ENCODE data around the gene WDR1. TPM values are rescaled to one million over a fixed set of nuclear protein-coding genes. Genes with fewer than 3 reads are reported as not detected.

The WDR1 gene
- total RNA-seq, 4 donors from 2014 or later, result 353 to 530 (median 419) TPM

DNA sequence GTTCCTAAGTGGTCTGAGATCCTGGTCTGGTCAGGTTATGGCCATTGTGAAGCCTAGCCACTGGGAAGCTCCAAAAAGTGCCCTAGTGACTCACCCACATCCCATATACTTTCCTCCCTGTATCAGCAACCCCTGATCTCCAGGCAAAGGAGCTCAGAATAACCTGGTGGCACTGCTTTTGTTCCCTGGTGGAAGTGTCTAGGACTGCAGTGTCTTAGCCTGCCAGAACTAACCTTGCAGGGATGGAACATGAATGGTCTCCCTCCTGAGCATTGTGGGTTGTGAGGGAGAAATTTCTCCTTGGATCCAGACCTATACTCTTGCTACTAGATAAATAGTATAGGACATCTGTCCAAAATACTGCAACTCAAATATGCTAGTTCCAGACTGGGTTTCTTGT lies 27.9 kb upstream of the WDR1 start:
- Histone ChIP-seq H3K4me3 (no peak overlapping the region), H3K27me3 (peaks cover 2% of the 10 kb centered on the region), H3K4me1 (no peaks in the 10 kb centered on the region), H3K36me3 (no peaks in the 10 kb centered on the region), H3K27ac (no peak overlapping the region), H3K9me3 (no peaks in the 10 kb centered on the region)
- TF ChIP-seq POLR2A (IDR thresholded peaks at IDR 0.05) (no peak), POLR2AphosphoS5 (IDR thresholded peaks at IDR 0.05) (no peak), EP300 (IDR thresholded peaks at IDR 0.05) (no peak)
- TF ChIP-seq, protein P1, sequence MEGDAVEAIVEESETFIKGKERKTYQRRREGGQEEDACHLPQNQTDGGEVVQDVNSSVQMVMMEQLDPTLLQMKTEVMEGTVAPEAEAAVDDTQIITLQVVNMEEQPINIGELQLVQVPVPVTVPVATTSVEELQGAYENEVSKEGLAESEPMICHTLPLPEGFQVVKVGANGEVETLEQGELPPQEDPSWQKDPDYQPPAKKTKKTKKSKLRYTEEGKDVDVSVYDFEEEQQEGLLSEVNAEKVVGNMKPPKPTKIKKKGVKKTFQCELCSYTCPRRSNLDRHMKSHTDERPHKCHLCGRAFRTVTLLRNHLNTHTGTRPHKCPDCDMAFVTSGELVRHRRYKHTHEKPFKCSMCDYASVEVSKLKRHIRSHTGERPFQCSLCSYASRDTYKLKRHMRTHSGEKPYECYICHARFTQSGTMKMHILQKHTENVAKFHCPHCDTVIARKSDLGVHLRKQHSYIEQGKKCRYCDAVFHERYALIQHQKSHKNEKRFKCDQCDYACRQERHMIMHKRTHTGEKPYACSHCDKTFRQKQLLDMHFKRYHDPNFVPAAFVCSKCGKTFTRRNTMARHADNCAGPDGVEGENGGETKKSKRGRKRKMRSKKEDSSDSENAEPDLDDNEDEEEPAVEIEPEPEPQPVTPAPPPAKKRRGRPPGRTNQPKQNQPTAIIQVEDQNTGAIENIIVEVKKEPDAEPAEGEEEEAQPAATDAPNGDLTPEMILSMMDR (IDR thresholded peaks at IDR 0.05), result no peak
- ATAC-seq, result no peak

DNA sequence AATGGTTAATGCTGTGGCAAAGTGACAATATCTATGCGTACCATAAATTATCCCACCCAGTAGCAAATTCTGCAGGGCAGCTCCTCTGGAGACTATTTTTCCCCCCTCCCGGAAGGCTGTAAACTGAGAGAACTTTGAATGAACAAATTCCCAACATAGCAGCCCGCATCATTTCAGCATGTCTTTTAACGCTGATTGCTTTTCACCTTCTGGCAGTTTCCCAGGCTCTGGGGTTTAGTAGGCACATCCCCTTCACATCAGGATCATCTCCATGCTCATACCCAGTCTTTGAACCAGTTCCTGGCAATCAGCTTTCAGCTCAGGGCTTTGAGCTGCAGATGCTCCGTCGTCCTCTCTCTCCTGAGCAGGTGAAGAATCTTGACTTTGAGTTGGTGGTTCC lies 26.6 kb upstream of the WDR1 start:
- 85 to 100% methylated on average over 1 to 6 of the region's 6 CpGs for WGBS, 2 donors (ENCODE audit: low coverage in 1 of 2)
- TF ChIP-seq EP300 (IDR thresholded peaks at IDR 0.05), result no peak
- TF ChIP-seq, protein P1 (IDR thresholded peaks at IDR 0.05), result no peak
- no peak for TF ChIP-seq POLR2AphosphoS5 (IDR thresholded peaks at IDR 0.05)
- TF ChIP-seq POLR2A (IDR thresholded peaks at IDR 0.05), result no peak

DNA sequence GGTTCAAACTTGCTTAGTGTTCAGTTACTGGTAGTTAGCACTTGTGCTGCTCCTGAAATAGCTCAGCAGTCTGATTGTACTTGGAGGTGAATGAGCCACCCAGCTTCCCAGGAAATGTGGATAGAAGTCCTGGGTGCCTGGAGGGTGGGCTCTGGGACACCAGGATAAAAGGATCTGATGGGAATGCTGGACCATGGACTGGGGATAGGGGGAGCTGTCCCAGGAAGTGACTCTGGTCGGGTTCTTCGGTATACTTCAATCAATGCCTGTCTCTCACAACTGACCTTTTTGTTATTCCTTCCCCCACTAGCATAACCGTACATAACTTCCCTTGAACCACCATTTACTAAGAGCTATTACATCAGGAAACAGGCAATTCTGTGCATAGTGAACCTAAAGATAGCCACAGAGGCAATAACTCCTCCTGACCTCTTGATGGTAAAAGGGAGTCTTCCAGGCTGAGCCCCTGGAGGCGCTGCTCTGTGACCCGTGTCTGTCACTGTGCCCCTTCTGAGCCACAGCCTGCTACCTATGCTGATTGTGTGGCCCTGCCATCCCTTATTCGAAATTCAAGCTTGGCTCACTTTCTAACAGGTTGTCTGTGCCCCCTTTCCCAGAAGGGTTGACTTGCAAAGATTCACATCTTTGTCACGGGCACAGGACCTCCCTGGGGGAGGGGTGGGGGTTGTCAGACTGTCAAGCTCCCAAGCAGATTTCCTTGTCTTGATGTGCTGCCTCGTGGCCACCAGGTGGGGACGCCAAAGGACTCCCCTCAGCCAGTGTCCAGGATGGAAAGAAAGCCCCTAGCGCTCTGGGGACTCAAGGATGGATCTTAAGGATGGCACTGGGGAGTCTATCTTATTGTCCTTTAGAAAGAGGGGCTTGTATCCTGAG lies 24.5 kb upstream of the WDR1 start:
- 66 to 74% methylated on average over 4 to 8 of the region's 10 CpGs for WGBS, 2 donors (ENCODE audit: low coverage in 1 of 2)
- H3K4me3 ChIP-seq, result no peak overlapping the region
- H3K36me3 ChIP-seq, result no peaks in the 10 kb centered on the region
- H3K27ac ChIP-seq, result no peak overlapping the region
- H3K27me3 ChIP-seq, result peaks cover 3% of the 10 kb centered on the region
- H3K9me3 ChIP-seq, result no peaks in the 10 kb centered on the region
- TF ChIP-seq, protein P1 (IDR thresholded peaks at IDR 0.05), result no peak
- TF ChIP-seq POLR2AphosphoS5 (IDR thresholded peaks at IDR 0.05), result no peak
- no peaks in the 10 kb centered on the region for H3K4me1 ChIP-seq
- ATAC-seq, result no peak

More for the DNA sequence above, 26.6 kb upstream of the WDR1 start:
- Histone ChIP-seq H3K36me3 (no peaks in the 10 kb centered on the region), H3K4me3 (no peak overlapping the region), H3K9me3 (no peaks in the 10 kb centered on the region), H3K27me3 (peaks cover 3% of the 10 kb centered on the region), H3K27ac (no peak overlapping the region), H3K4me1 (no peaks in the 10 kb centered on the region)
- no peak for ATAC-seq

DNA sequence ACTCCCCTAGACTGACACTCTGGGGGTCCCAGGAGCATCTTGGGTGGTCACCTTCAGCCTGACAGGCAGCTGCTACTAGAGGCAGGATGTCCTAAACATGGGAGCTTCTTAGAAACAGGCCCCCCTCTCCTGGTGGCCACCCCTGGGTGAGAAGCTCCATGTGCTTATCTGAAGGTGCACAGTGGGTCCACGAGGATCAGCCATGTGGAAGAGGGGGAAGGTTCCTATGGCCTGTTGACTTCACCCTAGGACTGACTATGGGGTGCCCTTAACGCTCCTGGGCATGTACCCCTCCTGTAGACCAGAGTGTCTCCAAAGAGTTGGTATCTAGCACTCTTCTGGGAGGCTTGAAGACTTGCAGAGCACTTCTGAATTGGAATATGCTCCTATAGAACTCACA lies 22.9 kb upstream of the WDR1 start:
- no peak for ATAC-seq
- H3K4me3 ChIP-seq, result no peak overlapping the region
- no peaks in the 10 kb centered on the region for H3K4me1 ChIP-seq
- 60 to 100% methylated on average over 1 of the region's 2 CpGs for WGBS, 2 donors (ENCODE audit: low coverage in 1 of 2)
- TF ChIP-seq, protein P1 (IDR thresholded peaks at IDR 0.05), result no peak
- no peak for TF ChIP-seq POLR2A (IDR thresholded peaks at IDR 0.05)
- no peak for TF ChIP-seq EP300 (IDR thresholded peaks at IDR 0.05)
- no peak for TF ChIP-seq POLR2AphosphoS5 (IDR thresholded peaks at IDR 0.05)
- no peaks in the 10 kb centered on the region for H3K9me3 ChIP-seq
- peaks cover 3% of the 10 kb centered on the region for H3K27me3 ChIP-seq
- no peak overlapping the region for H3K27ac ChIP-seq
- no peaks in the 10 kb centered on the region for H3K36me3 ChIP-seq

DNA sequence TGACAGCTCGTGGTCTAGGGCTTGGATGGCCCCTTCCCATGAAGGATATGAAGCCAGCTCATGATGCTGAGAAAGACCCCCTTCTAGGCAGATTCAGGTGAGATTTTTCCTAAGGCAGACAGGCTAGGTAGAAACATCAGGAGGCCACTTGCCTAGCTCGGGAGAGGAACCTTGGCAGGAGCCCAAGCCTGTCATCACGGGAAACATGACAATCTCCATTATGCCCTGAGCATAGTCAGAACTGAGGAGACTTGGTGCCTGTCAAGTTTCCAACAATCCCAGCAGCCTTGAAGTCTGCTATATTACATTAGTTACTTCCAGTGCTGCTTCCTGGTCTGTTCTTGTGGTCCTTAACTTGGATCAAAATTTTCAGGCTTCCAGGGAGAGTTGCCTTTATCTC lies 18.7 kb upstream of the WDR1 start:
- no peak for ATAC-seq
- 40 to 60% methylated on average over 1 to 2 of the region's 3 CpGs for WGBS, 2 donors (ENCODE audit: low coverage in 1 of 2)
- H3K9me3 ChIP-seq, result no peaks in the 10 kb centered on the region
- no peak overlapping the region for H3K4me3 ChIP-seq
- no peak overlapping the region for H3K27ac ChIP-seq
- H3K4me1 ChIP-seq, result peaks cover 0 to 9% (median 0%) of the 10 kb centered on the region in 3 donors
- peaks cover 3% of the 10 kb centered on the region for H3K27me3 ChIP-seq
- TF ChIP-seq, protein P1 (IDR thresholded peaks at IDR 0.05), result no peak
- TF ChIP-seq POLR2A (IDR thresholded peaks at IDR 0.05), result no peak
- TF ChIP-seq POLR2AphosphoS5 (IDR thresholded peaks at IDR 0.05), result no peak
- no peak for TF ChIP-seq EP300 (IDR thresholded peaks at IDR 0.05)
- no peaks in the 10 kb centered on the region for H3K36me3 ChIP-seq

All from gastroesophageal sphincter (tissue), 4 donors.